Fibroblast of upper back skin (primary cell): Measurements from ENCODE around the gene DLST.

Experiments used
- DNase-seq: peaks from one replicate; pipeline ENCODE4 v3.0.0-alpha.2; 2013

Gene DLST

GRCh38 chr14:74942608-74943007 lies 60.9 kb downstream of the DLST start:
- no peak for DNase-seq

GRCh38 chr14:74945261-74945851 lies 63.6 kb downstream of the DLST start:
- no peak for DNase-seq

DNA sequence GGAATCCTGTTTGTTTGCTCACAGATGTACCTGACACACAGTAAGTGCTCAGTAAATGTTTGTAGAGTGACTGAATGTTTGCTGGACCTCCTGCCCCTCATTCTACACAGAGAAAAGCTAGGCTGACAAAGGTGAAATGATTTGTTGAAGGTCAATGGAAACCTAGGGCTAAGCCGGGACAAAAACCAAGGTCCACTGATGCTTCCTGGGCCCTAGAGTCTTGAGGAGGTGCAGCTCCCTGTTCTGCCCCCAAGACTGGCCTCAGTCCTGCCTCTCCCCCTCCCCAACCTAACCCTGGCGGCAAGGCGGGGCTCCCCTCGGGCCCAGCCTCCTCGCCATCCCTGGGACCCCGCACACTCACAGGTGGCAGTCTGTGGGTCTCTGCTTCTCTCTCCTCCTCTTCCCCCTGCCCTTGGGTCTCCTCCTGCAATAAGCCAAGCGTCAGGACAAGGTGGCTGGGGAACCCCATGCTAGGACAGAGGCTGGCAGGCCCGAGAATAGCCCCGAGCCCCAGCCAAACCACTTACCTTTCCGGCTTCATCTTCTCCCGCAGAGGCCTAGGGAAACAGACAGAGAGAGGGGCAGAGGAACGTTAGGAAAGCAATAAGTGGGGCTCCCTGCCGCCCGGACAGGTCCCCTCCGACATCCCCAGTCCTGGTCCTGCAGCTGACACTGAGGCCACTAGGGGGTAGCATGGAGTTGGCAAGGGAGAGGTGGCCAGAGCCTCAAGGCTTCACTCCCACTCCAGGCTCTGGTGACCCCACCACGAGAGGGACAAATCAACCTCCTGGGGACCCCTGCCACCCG lies 64.3 kb downstream of the DLST start:
- peak; percentile 59 for DNase-seq

DNA sequence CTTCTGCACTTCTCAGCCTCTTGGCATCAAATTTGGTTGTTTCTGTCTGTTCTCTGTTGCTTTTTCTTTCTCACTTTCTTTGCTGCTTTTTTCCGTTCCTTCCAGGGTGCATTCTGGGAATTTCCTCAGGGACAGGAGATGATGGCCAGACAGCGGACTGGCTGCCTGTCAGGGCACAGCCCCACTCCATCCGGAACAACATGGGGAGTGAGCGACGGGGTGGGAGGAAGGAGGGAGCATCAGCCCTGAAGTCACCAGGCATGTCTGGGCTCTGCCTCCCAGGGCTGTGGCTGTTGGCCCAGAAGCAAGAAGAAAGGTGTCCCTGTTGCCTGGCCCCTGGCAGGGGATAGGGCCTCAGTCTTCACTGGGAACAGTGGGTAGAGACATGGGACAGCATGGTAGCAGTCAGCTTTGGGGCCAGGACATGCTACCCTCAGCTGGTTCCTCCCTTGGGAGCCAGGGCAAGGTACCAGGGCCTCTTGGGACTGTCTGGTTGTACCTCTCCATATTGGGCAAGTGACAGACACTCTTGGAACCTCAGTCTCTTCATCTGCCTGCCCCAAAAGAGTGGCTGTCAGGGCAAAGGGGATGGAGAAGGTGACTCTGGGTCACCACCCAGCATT lies 65.1 kb downstream of the DLST start:
- no peak for DNase-seq

GRCh38 chr14:74947353-74948227 lies 65.9 kb downstream of the DLST start:
- no peak for DNase-seq

DNA sequence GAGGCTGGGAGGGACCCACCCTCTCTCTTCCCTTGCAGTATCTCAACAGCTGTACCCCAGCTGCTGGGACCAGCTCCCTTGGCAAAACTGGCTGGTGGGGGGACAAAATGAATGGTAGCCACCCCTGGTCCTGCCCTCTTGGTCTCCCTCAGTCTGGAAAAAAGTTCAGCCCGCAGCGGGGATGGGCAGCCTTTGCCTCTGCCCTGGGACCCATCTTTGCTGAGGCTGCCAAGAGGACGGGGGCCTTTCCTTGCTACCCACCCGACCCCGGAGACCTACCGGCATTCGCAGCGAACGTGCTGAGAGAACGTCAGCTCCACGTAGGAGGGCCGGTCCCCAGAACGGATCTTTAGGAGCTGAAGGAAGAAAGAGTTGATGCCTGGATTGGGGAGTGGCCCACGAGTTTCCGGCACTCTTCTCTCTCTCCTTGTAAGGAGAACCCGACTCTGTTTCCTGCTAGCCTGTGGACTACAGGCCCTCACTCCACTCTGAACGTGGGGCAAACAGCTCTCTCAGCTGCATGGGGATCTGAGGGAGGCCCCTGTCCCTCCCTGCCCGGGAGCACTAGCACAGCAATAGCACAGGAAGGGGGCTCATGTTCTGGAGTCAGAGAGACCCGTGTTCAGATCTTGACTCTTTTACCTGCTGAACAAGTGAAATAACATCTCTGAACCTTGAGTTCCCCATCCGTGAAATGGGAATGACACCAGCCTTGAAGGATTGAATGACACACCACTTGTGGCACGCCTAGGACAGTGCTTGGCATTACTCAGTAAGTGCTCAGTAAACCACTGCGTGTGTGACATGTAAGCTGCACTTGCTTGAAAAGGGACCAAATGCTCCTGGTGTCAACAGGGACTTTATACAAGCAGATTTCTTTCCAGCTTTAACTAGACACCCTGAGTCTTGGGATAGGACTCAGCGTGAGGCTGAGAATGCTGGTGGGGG lies 66.8 kb downstream of the DLST start:
- DNase-seq = no peak

DNA sequence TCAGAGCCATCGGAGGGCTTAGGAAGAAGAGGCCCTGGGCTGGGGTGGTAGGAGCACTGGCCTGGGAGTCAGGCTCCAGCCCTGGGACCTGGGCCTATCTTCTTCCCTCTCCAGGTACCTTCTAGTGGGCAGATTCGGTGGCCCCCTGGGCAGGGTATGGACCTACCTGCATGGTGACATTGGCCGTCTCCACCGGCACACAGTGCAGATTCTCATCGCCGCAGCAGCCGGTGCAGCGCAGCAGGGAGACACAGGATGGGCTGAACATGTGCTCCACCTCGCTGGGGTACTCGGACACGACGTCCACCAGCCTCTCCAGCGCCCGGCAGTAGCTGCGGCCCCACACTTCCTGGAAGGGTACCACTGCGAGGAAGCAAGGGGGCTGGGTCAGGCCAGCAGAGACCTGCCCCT lies 67.5 kb downstream of the DLST start:
- no peak for DNase-seq

DNA sequence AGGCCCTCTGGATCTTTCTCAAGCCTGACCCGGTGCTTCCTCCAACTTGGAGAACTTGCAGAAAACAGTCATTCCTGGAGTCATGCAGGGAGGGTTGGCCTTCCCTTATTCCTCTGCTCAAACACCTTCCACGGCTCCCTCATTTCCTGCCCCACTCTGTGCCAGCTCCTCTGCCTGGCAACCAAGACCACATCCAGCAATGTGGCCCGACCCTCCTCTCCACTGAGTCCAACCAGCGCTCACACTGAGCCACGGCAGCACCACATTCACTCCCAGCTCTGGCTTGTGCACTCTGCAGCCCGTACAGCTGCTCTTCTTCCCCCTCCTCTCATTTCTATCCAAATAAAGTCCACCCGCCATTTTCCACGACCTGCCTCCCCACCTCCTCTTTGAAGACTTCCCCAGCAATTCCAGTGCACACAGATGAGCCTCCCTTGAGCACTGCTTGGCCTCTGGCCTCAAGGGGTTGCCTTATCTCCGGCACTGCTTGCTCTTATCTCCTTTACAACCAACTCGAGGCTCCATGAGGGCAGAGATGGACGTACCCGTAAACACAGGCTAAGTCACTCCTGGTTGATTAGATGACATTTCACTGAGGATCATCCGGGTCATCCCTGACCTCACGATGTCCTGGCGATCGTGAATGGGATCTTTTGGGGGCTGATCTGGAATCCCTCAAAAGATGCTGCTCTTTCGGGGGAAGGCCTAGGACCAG lies 68.3 kb downstream of the DLST start:
- no peak for DNase-seq

- DNase-seq = no peak
Observed at GRCh38 chr14:74950795-74951442, 69.2 kb downstream of the DLST start.

GRCh38 chr14:74951443-74952179 lies 69.9 kb downstream of the DLST start:
- DNase-seq = no peak

GRCh38 chr14:74952180-74952665 lies 70.5 kb downstream of the DLST start:
- DNase-seq = no peak

DNA sequence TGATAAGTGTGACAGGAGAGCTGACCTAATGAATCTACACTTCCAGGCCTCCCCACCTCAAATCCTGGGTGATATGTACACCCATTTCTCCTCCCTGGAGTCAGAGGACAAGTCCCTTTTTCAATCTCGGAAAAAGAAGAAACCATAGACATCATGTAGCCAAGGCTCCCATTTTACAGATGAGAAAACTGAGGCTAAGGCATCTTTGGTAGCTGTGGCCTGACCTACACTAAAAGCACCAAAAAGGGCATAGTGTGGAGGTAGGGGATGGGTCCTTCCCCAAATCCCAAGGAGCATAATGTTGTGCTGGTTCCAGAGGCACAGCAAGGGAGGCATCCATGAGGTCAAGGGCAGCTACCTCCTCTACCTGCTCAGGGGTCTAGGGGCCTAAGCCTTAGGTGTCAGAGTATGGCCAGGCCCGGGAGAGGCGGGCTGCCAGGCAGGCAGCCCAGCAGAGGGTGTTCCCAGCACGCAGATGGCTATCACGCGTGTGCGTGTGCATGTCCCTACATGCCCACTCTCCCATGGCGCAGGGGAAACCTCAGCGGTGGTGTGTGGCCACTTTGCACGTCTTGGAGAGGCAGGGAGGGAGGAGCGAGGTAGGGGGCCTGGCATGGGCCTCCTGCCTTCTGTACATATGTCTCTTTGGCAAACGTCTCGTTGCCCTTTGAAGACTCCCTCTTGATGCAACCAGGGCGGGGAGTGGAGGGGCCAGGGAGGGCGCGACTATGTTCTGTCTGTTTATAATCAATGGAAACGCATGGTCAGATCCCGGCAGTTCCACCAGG lies 71.2 kb downstream of the DLST start:
- DNase-seq = peak; percentile 39
